ENCODE results near the gene GPRC5D.

- TF ChIP-seq, protein P1, sequence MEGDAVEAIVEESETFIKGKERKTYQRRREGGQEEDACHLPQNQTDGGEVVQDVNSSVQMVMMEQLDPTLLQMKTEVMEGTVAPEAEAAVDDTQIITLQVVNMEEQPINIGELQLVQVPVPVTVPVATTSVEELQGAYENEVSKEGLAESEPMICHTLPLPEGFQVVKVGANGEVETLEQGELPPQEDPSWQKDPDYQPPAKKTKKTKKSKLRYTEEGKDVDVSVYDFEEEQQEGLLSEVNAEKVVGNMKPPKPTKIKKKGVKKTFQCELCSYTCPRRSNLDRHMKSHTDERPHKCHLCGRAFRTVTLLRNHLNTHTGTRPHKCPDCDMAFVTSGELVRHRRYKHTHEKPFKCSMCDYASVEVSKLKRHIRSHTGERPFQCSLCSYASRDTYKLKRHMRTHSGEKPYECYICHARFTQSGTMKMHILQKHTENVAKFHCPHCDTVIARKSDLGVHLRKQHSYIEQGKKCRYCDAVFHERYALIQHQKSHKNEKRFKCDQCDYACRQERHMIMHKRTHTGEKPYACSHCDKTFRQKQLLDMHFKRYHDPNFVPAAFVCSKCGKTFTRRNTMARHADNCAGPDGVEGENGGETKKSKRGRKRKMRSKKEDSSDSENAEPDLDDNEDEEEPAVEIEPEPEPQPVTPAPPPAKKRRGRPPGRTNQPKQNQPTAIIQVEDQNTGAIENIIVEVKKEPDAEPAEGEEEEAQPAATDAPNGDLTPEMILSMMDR (IDR thresholded peaks at IDR 0.05), result no peak
- no peak for TF ChIP-seq POLR2AphosphoS5 (IDR thresholded peaks at IDR 0.05)
- no peak for TF ChIP-seq POLR2A (IDR thresholded peaks at IDR 0.05)
- TF ChIP-seq EP300 (IDR thresholded peaks at IDR 0.05; ENCODE audit: low read depth), result no peak
Measured at GRCh38 chr12:12909995-12910420, 42.0 kb downstream of the GPRC5D start.
